CMK (cell line): Measurements from ENCODE around the gene SETD1A.
"Not testable (repeated sequence)": the region's sequence is repeated elsewhere in the genome, so short reads cannot be mapped to it uniquely, and the experiment has no call there.

Experiments used
- DNase-seq: peaks from one replicate; pipeline ENCODE4 v3.0.0-alpha.2; 2010; ENCODE audit warnings: low read depth

SETD1A gene

GRCh38 chr16:30998852-30999761 lies 41.6 kb downstream of the SETD1A start:
- no peak for DNase-seq

- no peak for DNase-seq
Observed at GRCh38 chr16:31000671-31001382, 43.3 kb downstream of the SETD1A start.

GRCh38 chr16:31001507-31002249 lies 44.1 kb downstream of the SETD1A start:
- DNase-seq, result no peak

GRCh38 chr16:31002250-31002700 lies 44.7 kb downstream of the SETD1A start:
- no peak for DNase-seq

DNA sequence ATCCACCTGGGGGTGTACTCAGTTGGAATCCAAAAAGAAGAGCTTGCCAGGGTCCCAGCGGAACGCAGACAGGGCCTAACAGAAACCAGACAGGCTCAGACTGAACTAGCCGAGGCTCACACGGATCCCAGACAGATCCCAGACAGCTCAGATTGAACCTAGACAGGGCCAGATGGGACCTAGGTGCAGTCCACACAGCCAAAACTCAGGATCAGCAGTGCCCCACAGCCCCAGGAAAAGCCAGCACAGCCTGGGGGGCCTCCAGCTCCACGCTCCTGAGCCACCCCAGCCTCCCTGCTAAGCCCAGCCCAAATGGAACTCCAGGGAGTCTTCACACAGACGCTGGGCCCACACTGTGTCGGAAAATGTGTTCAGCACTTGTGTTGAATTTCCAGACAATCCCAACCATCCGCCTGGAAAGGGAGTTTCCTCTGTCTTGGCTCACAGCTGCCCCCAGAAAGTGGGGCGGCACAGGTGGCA lies 45.3 kb downstream of the SETD1A start:
- no peak for DNase-seq

DNA sequence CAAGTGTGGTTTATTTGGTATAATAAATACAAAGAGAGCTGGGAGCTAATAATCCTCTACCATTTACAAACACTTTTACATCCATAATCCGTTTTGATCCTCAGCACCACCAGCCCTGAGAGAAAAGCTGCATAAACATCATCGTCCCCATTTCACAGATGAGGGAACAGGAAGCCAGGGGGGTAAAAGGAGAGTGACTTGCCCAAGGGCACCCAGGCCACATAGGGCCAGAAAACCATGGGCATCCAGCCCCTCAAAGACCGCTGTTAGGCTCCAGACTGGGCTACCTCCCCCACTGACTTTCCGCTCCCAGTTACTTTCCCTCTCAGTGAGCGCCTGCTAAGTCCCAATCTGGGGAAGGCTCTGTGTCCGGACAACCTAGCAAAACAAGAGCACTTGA lies 46.2 kb downstream of the SETD1A start:
- DNase-seq, result no peak

DNA sequence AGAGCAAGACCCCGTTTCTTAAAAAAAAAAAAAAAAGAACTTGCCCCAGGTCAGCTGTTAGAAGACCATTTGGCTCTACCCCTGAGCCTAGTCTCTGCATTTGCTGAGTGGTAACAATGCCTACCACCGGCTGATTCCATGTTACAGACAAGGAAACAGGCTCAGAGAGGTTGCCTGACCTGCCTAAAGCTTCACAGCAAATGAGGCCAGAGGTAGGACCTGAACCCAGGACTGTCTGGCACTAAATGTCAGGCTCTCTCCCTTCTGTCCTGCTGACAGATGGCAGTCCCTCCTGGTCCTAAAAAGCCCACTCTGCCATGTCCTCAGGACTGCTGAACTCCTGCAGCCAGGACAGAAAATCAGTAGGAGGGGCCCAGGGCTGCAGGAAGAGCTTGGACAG lies 47.1 kb downstream of the SETD1A start:
- no peak for DNase-seq

- no peak for DNase-seq
Observed at GRCh38 chr16:31005350-31006085, 48.0 kb downstream of the SETD1A start.

DNA sequence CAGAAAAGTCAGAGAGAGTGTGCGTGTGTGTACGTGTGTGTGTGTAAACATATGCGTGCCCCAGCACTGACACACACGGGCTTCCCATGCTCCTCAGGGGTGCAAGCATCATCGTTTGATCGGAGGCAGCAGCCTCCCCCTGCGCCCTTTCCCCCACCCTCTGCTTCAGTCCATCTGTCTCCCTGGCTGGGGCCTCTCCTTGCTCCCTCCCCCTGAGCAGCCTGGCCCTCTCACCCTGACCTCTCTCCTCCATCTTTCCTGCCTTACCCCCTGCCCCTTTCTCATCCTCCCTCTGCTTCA lies 48.5 kb downstream of the SETD1A start:
- no peak for DNase-seq

- DNase-seq, result no peak
Observed at GRCh38 chr16:31006589-31006988, 49.0 kb downstream of the SETD1A start.

DNA sequence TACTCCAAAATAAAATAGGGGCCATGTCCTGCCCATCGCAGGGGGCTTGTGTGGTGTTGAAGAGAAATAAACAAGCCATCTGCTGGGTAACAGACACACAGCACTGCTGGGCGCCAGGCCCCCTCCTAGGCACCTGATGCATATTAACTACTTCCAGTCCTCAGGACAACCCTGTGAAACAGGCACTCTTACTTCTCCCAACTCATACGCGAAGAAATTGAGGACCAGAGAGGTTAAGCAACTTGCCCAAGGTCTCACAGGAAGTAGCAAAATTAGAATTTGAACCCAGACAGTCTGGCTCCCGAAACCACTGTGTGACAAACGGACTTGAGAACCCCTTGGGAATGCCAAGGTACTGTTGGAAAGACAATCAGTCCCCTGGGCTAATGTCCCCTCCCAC lies 50.1 kb downstream of the SETD1A start:
- no peak for DNase-seq

- DNase-seq, result no peak
Observed at GRCh38 chr16:31008149-31008548, 50.6 kb downstream of the SETD1A start.

- DNase-seq, result no peak
Observed at GRCh38 chr16:31008551-31008950, 51.0 kb downstream of the SETD1A start.

GRCh38 chr16:31009120-31009519 lies 51.6 kb downstream of the SETD1A start:
- DNase-seq, result no peak

DNA sequence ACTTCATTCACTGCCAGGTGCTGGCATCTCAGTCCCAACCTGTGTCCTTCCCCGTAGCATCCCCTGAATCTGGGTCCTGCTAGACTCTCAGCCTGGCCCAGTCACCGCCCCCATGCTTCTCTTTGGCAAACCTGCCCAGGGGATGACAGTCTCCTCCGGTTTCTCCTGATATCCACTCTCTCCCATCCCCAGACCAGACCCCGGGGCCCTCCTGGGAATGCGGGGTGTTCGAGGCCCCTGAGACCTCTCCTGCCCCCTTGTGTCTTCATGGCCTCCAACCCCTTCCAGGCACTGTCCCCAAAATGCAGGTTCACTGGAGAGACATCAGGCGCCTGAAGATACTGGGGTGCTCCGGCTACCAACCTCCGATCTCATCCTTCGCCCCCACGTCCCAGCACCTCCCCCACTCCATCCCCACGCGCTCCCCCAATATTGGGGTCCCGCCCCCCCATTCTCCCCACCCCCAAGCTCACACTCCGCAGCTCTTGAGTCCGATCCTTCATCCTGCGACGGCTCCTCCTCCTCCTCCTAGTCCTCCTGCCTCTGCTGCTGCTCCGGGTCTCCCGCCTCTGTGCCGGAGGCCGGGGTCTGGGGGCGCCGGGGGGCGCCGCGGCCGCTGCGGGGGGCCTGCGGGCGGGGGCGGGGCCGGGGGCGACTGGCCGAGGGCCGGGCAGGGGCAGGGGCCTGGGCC lies 52.5 kb downstream of the SETD1A start:
- DNase-seq, result no peak

- DNase-seq, result no peak
Observed at GRCh38 chr16:31010585-31011325, 53.2 kb downstream of the SETD1A start, which contains the start of gene STX1B. TSS of gene STX1B (minus strand) at chr16:31010638. CDS start at chr16:31010396, 242 bp downstream.

DNA sequence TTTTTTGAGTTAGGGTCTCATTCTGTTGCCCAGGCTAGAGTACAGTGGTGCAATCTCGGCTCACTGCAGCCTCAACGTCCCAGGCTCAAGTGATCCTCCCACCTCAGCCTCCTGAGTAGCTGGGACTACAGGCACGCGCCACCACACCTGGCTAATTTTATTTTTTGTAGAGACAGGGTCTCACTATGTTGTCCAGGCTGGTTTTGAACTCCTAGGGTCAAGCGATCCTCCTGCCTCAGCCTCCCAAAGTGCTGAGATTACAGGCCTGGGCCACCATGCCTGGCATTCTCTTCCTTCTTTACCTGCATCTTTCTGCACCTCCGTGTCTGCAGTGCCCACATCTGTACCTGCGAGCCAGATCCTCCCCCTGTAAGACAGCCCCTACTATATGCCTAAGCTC lies 54.3 kb downstream of the SETD1A start:
- DNase-seq, result not testable (repeated sequence)

- DNase-seq, result not testable (repeated sequence)
Observed at GRCh38 chr16:31013292-31013691, 55.7 kb downstream of the SETD1A start.

DNA sequence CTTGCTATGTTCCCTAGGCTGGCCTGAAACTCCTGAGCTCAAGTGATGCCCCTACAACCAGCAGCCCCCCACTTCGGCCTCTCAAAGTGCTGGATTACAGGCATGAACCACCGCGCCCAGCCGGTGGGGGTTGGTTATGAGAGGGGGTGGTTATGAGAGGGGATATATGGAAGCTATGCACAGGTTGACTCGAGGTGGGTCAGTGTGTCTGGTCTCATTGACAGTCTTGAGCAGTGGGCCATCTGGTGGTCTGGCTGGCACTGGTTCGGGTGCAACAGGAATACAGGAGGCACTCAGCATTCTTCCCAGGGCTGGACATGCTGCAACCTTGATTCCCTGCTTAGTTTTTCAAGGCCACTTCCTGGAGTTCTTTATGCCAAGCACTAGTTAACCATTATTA lies 58.5 kb downstream of the SETD1A start:
- DNase-seq, result no peak

GRCh38 chr16:31017756-31018155 lies 60.2 kb downstream of the SETD1A start:
- DNase-seq, result not testable (repeated sequence)
